Glutamatergic neuron (in vitro differentiated cells): ENCODE results near the gene LARP4B. TPM values are rescaled to one million over a fixed set of nuclear protein-coding genes. Genes with fewer than 3 reads are reported as not detected.

Source experiments
- DNase-seq: peaks from one replicate; pipeline ENCODE4 v3.0.0; 2022
- H3K27ac Mint-ChIP-seq: one replicate; pipeline ENCODE4 v1.8.0; 2020; ENCODE audit warnings: mild to moderate bottlenecking, mixed read lengths, inconsistent platforms; ENCODE audit not compliant: unreplicated experiment
- H3K27me3 Mint-ChIP-seq: one replicate; pipeline ENCODE4 v1.8.0; 2020; ENCODE audit warnings: mild to moderate bottlenecking, moderate library complexity, mixed read lengths, inconsistent platforms; ENCODE audit not compliant: unreplicated experiment
- H3K36me3 Mint-ChIP-seq: one replicate; pipeline ENCODE4 v1.8.0; 2020; ENCODE audit warnings: mild to moderate bottlenecking, mixed read lengths, inconsistent platforms; ENCODE audit not compliant: unreplicated experiment
- H3K4me1 Mint-ChIP-seq: one replicate; pipeline ENCODE4 v1.8.0; 2020; ENCODE audit warnings: mild to moderate bottlenecking, low read depth, mixed read lengths, inconsistent platforms; ENCODE audit not compliant: unreplicated experiment
- H3K4me3 Mint-ChIP-seq: one replicate; pipeline ENCODE4 v1.8.0; 2020; ENCODE audit warnings: mild to moderate bottlenecking, mixed read lengths, inconsistent platforms; ENCODE audit not compliant: unreplicated experiment
- H3K9me3 Mint-ChIP-seq: one replicate; pipeline ENCODE4 v1.8.0; 2020; ENCODE audit warnings: mild to moderate bottlenecking, moderate library complexity, mixed read lengths, inconsistent platforms; ENCODE audit not compliant: unreplicated experiment
- long read RNA-seq: library from polyadenylated mRNA; unstranded; transcript quantifications from one replicate; pipeline ENCODE4 v2.0.0, GENCODE V29; 2020; ENCODE audit not compliant: unreplicated experiment
- total RNA-seq: library from RNA; stranded (reverse); fragmentation: NEBNext Ultra II Directional; extraction: Animal tissue kit (Norgen Biotek cat#: 25700); gene quantifications from one replicate; pipeline ENCODE4 v1.2.1, GENCODE V29; 2021; ENCODE audit not compliant: unreplicated experiment
- TF ChIP-seq, protein P1 (sequence below): fragments of 200-600 bp; sonication (generic); IDR thresholded peaks from one replicate; pipeline ENCODE4 v1.5.0; 2021; ENCODE audit not compliant: partially characterized antibody, unreplicated experiment

Gene LARP4B
- total RNA-seq, result 65.6 TPM
- long read RNA-seq, partial matches to known transcripts, result 0 of 9 reads
- long read RNA-seq, other reads (novel, unspliced or antisense), result 9 of 9 reads

DNA sequence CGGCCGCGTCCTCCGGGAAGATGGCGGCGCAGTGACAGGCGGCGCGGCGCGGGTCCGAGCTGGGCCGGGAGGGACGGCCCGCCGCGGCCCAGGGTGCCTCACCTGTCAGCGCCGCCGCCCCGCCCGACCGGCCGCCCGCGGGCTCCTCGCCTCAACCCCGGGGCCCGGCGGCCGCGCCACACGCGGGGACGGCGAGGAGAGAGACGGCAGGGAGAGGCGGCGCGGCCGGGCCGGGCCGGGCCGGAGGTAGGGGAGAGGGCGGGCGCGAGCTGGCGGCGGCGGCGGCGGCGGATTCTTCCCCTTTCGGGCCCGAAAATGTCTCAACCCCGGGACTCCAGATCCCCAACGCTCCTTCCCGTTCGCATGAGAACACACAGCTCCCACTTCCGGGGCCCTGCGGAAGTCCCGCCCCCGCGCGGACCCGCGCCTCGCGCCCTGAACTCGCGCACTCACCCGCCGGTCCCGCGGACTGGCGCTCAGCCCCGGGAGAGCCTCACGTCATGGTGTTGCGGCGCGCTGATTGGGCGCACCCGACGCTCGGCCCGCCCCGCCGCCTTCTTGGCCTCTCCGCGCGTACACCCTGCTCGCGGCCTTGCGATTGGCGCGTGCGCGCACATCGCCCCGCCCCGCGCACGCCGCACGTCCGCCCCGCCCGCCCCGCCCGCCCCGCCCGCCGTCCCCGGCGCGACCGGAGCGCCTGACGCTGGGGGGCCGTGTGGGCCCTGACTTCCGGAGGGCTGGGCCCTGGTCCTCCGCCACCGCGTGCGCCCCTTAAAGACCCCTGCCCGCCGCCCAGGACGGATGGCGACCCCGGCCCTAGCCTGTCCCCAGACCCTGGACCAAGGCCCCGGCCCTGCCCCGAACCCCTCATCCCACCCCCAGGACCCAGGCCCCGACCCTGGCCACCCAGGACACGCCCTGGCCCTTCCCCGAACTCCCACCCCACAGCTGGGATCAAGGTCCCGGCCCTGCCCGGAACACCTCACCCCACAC lies at the start of gene LARP4B:
Gene LARP4B, minus strand, starts transcription at position 380 of the 993 bp plus-strand sequence. CDS start 45,984 bp downstream, outside the sequence.
- Mint-ChIP-seq H3K27me3 (peaks cover 7% of the 10 kb centered on the region), H3K4me1 (peaks cover 11% of the 10 kb centered on the region), H3K27ac (peak within 1 kb of the TSS; percentile 89), H3K4me3 (peak within 1 kb of the TSS; percentile 97), H3K36me3 (no peaks in the 10 kb centered on the region), H3K9me3 (peaks cover 10% of the 10 kb centered on the region)
- TF ChIP-seq, protein P1, sequence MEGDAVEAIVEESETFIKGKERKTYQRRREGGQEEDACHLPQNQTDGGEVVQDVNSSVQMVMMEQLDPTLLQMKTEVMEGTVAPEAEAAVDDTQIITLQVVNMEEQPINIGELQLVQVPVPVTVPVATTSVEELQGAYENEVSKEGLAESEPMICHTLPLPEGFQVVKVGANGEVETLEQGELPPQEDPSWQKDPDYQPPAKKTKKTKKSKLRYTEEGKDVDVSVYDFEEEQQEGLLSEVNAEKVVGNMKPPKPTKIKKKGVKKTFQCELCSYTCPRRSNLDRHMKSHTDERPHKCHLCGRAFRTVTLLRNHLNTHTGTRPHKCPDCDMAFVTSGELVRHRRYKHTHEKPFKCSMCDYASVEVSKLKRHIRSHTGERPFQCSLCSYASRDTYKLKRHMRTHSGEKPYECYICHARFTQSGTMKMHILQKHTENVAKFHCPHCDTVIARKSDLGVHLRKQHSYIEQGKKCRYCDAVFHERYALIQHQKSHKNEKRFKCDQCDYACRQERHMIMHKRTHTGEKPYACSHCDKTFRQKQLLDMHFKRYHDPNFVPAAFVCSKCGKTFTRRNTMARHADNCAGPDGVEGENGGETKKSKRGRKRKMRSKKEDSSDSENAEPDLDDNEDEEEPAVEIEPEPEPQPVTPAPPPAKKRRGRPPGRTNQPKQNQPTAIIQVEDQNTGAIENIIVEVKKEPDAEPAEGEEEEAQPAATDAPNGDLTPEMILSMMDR, result no peak
- DNase-seq, result peak; percentile 97

DNA sequence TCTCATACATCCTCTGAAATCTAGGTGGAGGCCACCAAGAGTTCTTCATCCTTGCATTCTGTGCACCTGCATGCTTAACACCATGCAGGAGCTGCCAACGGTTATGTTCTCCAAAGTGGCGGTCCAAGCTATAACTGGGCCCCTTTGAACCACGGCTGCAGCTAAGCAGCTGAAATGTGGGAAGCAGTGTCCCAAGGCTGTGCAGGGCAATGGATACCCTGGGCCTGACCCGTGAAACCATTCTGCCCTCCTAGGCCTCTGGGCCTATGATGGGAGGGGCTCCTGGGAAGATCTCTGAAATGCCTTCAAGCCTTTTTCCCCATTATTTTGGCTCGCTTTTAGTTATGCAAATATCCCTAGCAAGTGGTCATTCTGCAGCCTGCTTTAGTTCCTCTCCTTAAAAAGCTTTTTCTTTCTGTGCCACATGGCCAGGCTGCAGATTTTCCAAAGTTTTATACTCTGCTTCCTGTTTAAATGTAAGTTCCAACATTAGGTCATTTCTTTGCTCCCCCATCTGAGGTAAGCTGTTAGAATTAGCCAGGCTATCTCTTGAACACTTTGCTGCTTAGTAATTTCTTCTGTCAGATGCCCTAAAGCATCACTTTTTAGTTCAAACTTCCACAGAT lies 49.1 kb upstream of the LARP4B start:
- Mint-ChIP-seq H3K9me3 (peaks cover 13% of the 10 kb centered on the region), H3K4me1 (no peaks in the 10 kb centered on the region), H3K27ac (no peak overlapping the region), H3K36me3 (peaks cover 26% of the 10 kb centered on the region), H3K27me3 (peaks cover 6% of the 10 kb centered on the region), H3K4me3 (no peak overlapping the region)
- no peak for DNase-seq
- TF ChIP-seq, protein P1, result no peak

DNA sequence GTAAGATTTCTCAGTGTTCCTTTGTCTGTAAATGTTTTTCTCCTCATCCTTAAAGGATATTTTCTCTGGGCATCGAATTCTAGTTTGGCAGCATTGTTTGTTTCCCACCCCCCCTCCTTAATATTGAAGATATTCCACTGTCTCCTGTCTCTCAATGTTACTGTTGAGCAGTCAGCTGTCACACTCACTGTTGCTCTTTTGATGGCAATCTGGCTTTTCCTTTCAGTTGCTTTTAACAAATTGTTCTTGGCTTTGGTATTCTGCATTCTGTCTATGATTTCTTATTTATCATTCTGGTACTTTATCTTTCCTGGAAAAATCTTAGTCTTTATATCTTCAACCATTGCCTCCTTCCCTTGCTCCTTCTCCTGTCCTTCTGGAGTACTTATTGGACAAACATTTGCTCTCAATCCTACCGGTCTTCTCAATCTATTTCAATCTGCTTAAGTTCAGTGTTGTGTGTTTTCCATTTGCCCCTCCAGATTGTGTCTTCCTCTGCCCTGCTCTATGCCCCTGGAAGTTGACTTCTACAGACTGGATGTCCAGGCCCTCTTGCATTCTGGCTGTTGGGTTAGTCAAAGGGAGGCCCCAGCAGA lies 47.4 kb upstream of the LARP4B start:
- Mint-ChIP-seq H3K4me3 (no peak overlapping the region), H3K27me3 (peaks cover 6% of the 10 kb centered on the region), H3K27ac (no peak overlapping the region), H3K4me1 (no peaks in the 10 kb centered on the region), H3K9me3 (peaks cover 13% of the 10 kb centered on the region), H3K36me3 (peaks cover 30% of the 10 kb centered on the region)
- TF ChIP-seq, protein P1, result no peak
- DNase-seq, result no peak

DNA sequence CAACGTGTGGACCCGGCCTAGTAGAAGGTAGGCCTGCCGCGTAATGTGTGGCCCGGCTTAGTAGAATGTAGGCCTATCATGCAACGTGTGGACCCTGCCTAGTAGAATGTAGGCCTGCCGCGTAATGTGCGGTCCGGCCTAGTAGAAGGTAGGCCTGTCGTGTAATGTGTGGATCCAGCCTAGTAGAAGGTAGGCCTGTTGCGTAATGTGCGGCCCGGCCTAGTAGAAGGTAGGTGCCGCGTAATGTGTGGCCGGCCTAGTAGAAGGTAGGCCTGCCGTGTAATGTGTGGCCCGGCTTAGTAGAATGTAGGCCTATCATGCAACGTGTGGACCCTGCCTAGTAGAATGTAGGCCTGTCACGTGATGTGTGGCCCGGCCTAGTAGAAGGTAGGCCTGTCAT lies 44.8 kb upstream of the LARP4B start:
- Mint-ChIP-seq H3K4me1 (no peaks in the 10 kb centered on the region), H3K4me3 (no peak overlapping the region), H3K27ac (no peak overlapping the region), H3K36me3 (peaks cover 30% of the 10 kb centered on the region), H3K27me3 (peaks cover 6% of the 10 kb centered on the region), H3K9me3 (peaks cover 12% of the 10 kb centered on the region)
- DNase-seq, result no peak
- TF ChIP-seq, protein P1, result no peak
